H9 (cell line): Measurements from ENCODE around the gene TTC32. TPM values are rescaled to one million over a fixed set of nuclear protein-coding genes. Genes with fewer than 3 reads are reported as not detected.

Experiments
- DNase-seq: peaks from one replicate; pipeline ENCODE4 v3.0.0-alpha.2; 2017
- H2AFZ ChIP-seq: one replicate; pipeline ENCODE4 v1.6.1; 2013; ENCODE audit warnings: mild to moderate bottlenecking, low read length, control low read depth, moderate library complexity
- H2AK5ac ChIP-seq: 2 replicates; pipeline ENCODE4 v1.6.1; 2013; ENCODE audit warnings: low read length, control low read depth, mixed read lengths; ENCODE audit not compliant: insufficient read length
- H2BK120ac ChIP-seq: one replicate; pipeline ENCODE4 v1.6.1; 2013; ENCODE audit warnings: low read depth, mild to moderate bottlenecking, low read length, control low read depth, inconsistent platforms; ENCODE audit not compliant: poor library complexity, severe bottlenecking
- H2BK12ac ChIP-seq: 2 replicates; pipeline ENCODE4 v1.6.1; 2013; ENCODE audit warnings: low read length, control low read depth, mixed read lengths, low read depth; ENCODE audit not compliant: insufficient read length
- H2BK15ac ChIP-seq: 2 replicates; pipeline ENCODE4 v1.6.1; 2013; ENCODE audit warnings: low read depth, low read length, control low read depth
- H2BK20ac ChIP-seq: one replicate; pipeline ENCODE4 v1.6.1; 2013; ENCODE audit warnings: low read depth, mild to moderate bottlenecking, low read length, control low read depth, inconsistent platforms; ENCODE audit not compliant: poor library complexity, severe bottlenecking
- H2BK5ac ChIP-seq: 2 replicates; pipeline ENCODE4 v1.6.1; 2013; ENCODE audit warnings: low read length, control low read depth, mixed read lengths; ENCODE audit not compliant: insufficient read length
- H3K14ac ChIP-seq: 2 replicates; pipeline ENCODE4 v1.6.1; 2013; ENCODE audit warnings: low read length, control low read depth; ENCODE audit not compliant: insufficient read depth
- H3K18ac ChIP-seq: 2 replicates; pipeline ENCODE4 v1.6.1; 2013; ENCODE audit warnings: low read depth, mild to moderate bottlenecking, mixed read lengths, low read length, control low read depth; ENCODE audit not compliant: insufficient read length
- H3K23ac ChIP-seq: 2 replicates; pipeline ENCODE4 v1.6.1; 2013; ENCODE audit warnings: low read length, control low read depth, mixed read lengths, low read depth; ENCODE audit not compliant: insufficient read length
- H3K23me2 ChIP-seq: 2 replicates; pipeline ENCODE4 v1.6.1; 2013; ENCODE audit warnings: low read depth, mild to moderate bottlenecking, mixed read lengths, low read length, control low read depth; ENCODE audit not compliant: insufficient read length, poor library complexity, severe bottlenecking
- H3K27ac ChIP-seq: 2 replicates; pipeline ENCODE4 v1.5.1; 2013; ENCODE audit warnings: low read length, control low read depth, mixed read lengths, low read depth; ENCODE audit not compliant: insufficient read length
- H3K27me3 ChIP-seq: 2 replicates; pipeline ENCODE4 v1.6.1; 2013; ENCODE audit warnings: low read length, control low read depth, inconsistent platforms; ENCODE audit not compliant: insufficient read depth
- H3K4ac ChIP-seq: 2 replicates; pipeline ENCODE4 v1.6.1; 2013; ENCODE audit warnings: low read depth, mild to moderate bottlenecking, control low read depth, inconsistent platforms, low read length, moderate library complexity
- H3K4me1 ChIP-seq: 2 replicates; pipeline ENCODE4 v1.6.1; 2013; ENCODE audit warnings: low read length, control low read depth, inconsistent platforms; ENCODE audit not compliant: insufficient read depth
- H3K4me2 ChIP-seq: 2 replicates; pipeline ENCODE4 v1.6.1; 2013; ENCODE audit warnings: low read length, control low read depth, mixed read lengths; ENCODE audit not compliant: insufficient read length, insufficient read depth
- H3K56ac ChIP-seq: 2 replicates; pipeline ENCODE4 v1.6.1; 2013; ENCODE audit warnings: low read depth, mild to moderate bottlenecking, mixed read lengths, low read length, control low read depth; ENCODE audit not compliant: insufficient read length
- H3K79me1 ChIP-seq: 2 replicates; pipeline ENCODE4 v1.6.1; 2013; ENCODE audit warnings: low read depth, mild to moderate bottlenecking, moderate library complexity, low read length, control low read depth, inconsistent platforms; ENCODE audit not compliant: insufficient read depth, poor library complexity, severe bottlenecking
- H3K79me2 ChIP-seq: 2 replicates; pipeline ENCODE4 v1.6.1; 2013; ENCODE audit warnings: low read length, control low read depth, inconsistent platforms; ENCODE audit not compliant: insufficient read depth
- H3K9ac ChIP-seq: 2 replicates; pipeline ENCODE4 v1.6.1; 2013; ENCODE audit warnings: low read length, control low read depth, mixed read lengths; ENCODE audit not compliant: insufficient read length; ENCODE audit errors: extremely low read depth
- H3K9me3 ChIP-seq: one replicate; pipeline ENCODE4 v1.6.1; 2013; ENCODE audit warnings: low read depth, low read length, inconsistent platforms; ENCODE audit not compliant: control insufficient read depth
- H3T11ph ChIP-seq: one replicate; pipeline ENCODE4 v1.6.1; 2013; ENCODE audit warnings: mild to moderate bottlenecking, low read length, control low read depth, inconsistent platforms
- H4K20me1 ChIP-seq: one replicate; pipeline ENCODE4 v1.6.1; 2013; ENCODE audit not compliant: control insufficient read depth, insufficient read length, insufficient read depth
- H4K5ac ChIP-seq: 2 replicates; pipeline ENCODE4 v1.6.1; 2013; ENCODE audit warnings: low read depth, mild to moderate bottlenecking, mixed read lengths, low read length, control low read depth; ENCODE audit not compliant: insufficient read length
- H4K8ac ChIP-seq: replicated peaks from 2 replicates; pipeline ENCODE4 v1.6.1; 2013; ENCODE audit warnings: low read length, control low read depth, mixed read lengths, low read depth; ENCODE audit not compliant: insufficient read length
- H4K91ac ChIP-seq: 2 replicates; pipeline ENCODE4 v1.6.1; 2013; ENCODE audit warnings: low read depth, mild to moderate bottlenecking, moderate library complexity, mixed read lengths, low read length, control low read depth; ENCODE audit not compliant: insufficient read length
- H3K27ac Mint-ChIP-seq, 3 experiments: 2 replicates in 2 of 3; 3 replicates in 1 of 3; pipeline ENCODE4 v1.8.0; 2020 to 2021; ENCODE audit warnings: mixed read lengths in 3 of 3, mild to moderate bottlenecking in 1 of 3, moderate library complexity in 1 of 3
- H3K27me3 Mint-ChIP-seq: 2 replicates; pipeline ENCODE4 v1.8.0; 2021; ENCODE audit warnings: low read depth, mild to moderate bottlenecking, moderate library complexity, mixed read lengths
- H3K36me3 Mint-ChIP-seq, 3 experiments: 2 replicates in 2 of 3; 3 replicates in 1 of 3; pipeline ENCODE4 v1.8.0; 2020 to 2021; ENCODE audit warnings: low read depth in 3 of 3, mixed read lengths in 3 of 3; ENCODE audit not compliant: insufficient read depth in 1 of 3
- H3K4me1 Mint-ChIP-seq, 2 experiments: 2 replicates each; pipeline ENCODE4 v1.8.0; 2020; ENCODE audit warnings: mixed read lengths in 2 of 2
- H3K4me3 Mint-ChIP-seq, 2 experiments: 2 replicates in 1 of 2; 3 replicates in 1 of 2; pipeline ENCODE4 v1.8.0; 2020 to 2021; ENCODE audit warnings: mild to moderate bottlenecking in 2 of 2, mixed read lengths in 2 of 2, moderate library complexity in 1 of 2
- H3K9me3 Mint-ChIP-seq, 2 experiments: 2 replicates in 1 of 2; 3 replicates in 1 of 2; pipeline ENCODE4 v1.8.0; 2020; ENCODE audit warnings: mild to moderate bottlenecking in 2 of 2, mixed read lengths in 2 of 2, moderate library complexity in 1 of 2
- CTCF ChIP-seq: fragments of 200-600 bp; sonication (generic); conservative IDR thresholded peaks from 3 replicates; pipeline ENCODE4 v1.8.0; 2021; ENCODE audit warnings: antibody characterized with exemption, mild to moderate bottlenecking
- WGBS: extraction: QIAGEN DNeasy Blood & Tissue Kit; methylation state at CpG from one replicate; pipeline ENCODE4 v1.1.7; 2013; ENCODE audit warnings: missing lambda C conversion rate, low lambda C conversion rate, mixed read lengths; ENCODE audit not compliant: insufficient read length; ENCODE audit errors: extremely low coverage; 5-methylcytosine and 5-hydroxymethylcytosine counted together
- total RNA-seq: library from RNA; stranded (reverse); gene quantifications from 2 replicates; pipeline ENCODE4 v1.2.1, GENCODE V29; 2021

The TTC32 gene
- total RNA-seq, 1 experiment from 2014 or later: 8.9 TPM

- no peaks in the 10 kb centered on the region for H3K23me2 ChIP-seq
- no peaks in the 10 kb centered on the region for H3K4me1 ChIP-seq
- no peak overlapping the region for H2AK5ac ChIP-seq
- no peak overlapping the region for H3K14ac ChIP-seq
- H4K20me1 ChIP-seq: no peaks in the 10 kb centered on the region
- Mint-ChIP-seq H3K4me3 (no peak overlapping the region), H3K4me1 (peaks cover 10 to 14% of the 10 kb centered on the region in 2 experiments), H3K27ac (no peak overlapping the region), H3K27me3 (no peaks in the 10 kb centered on the region), H3K36me3 (no peaks in the 10 kb centered on the region; a peak in 1 of 7 replicates), H3K9me3 (no peaks in the 10 kb centered on the region)
- H3K79me2 ChIP-seq: peaks cover 5% of the 10 kb centered on the region; the same call in 1 of the 2 replicates
- no peak for DNase-seq
- no peak overlapping the region for H3T11ph ChIP-seq
- no peak overlapping the region for H2BK120ac ChIP-seq
- H3K9me3 ChIP-seq: no peaks in the 10 kb centered on the region
- no peak overlapping the region for H2BK15ac ChIP-seq
- no CpG with 5 or more reads among the region's 3 CpGs for WGBS
- no peak overlapping the region for H3K9ac ChIP-seq
- no peaks in the 10 kb centered on the region for H3K27me3 ChIP-seq
- no peak overlapping the region for H2BK20ac ChIP-seq
- peaks cover 6% of the 10 kb centered on the region for H3K79me1 ChIP-seq
- H3K18ac ChIP-seq: no peak overlapping the region
- TF ChIP-seq CTCF: no peak
- H3K56ac ChIP-seq: no peak overlapping the region
- H3K23ac ChIP-seq: no peak overlapping the region
- no peak overlapping the region for H2AFZ ChIP-seq
- H2BK12ac ChIP-seq: no peak overlapping the region
- no peak overlapping the region for H4K8ac ChIP-seq
- no peak overlapping the region for H3K4ac ChIP-seq
- H3K4me2 ChIP-seq: no peak overlapping the region
- no peak overlapping the region for H4K5ac ChIP-seq
- H4K91ac ChIP-seq: no peak overlapping the region
- no peak overlapping the region for H2BK5ac ChIP-seq
- no peak overlapping the region for H3K27ac ChIP-seq
Measured at GRCh38 chr2:19895535-19895934, 6.2 kb downstream of the TTC32 start.
